ENCODE measurements around the gene SLC5A10. TPM values are rescaled to one million over a fixed set of nuclear protein-coding genes. Genes with fewer than 3 reads are reported as not detected.
"Not testable (repeated sequence)": the region's sequence is repeated elsewhere in the genome, so short reads cannot be mapped to it uniquely, and the experiment has no call there.

The SLC5A10 gene
- total RNA-seq, 1 experiment from 2014 or later, result 0.17 TPM

- Histone ChIP-seq H4K20me1 (ENCODE audit: insufficient read depth) (no peaks in the 10 kb centered on the region), H3K4me1 (replicated peaks; ENCODE audit: insufficient read depth) (no peaks in the 10 kb centered on the region), H3K36me3 (ENCODE audit: low read depth) (no peaks in the 10 kb centered on the region), H3K4me2 (no peak overlapping the region), H3K4me3 (no peak overlapping the region), H3K9me3 (ENCODE audit: insufficient read depth, low read depth) (no peaks in the 10 kb centered on the region), H3K27me3 (ENCODE audit: insufficient read depth, low read depth) (peaks cover 3% of the 10 kb centered on the region; the same call in 1 of the 2 replicates), H2AFZ (no peak overlapping the region), H3K9me2 (ENCODE audit: insufficient read depth) (no peaks in the 10 kb centered on the region), H3K27ac (no peak overlapping the region), H3K79me2 (ENCODE audit: low read depth) (no peaks in the 10 kb centered on the region), H3F3A (ENCODE audit: insufficient read depth, low read depth) (peaks cover 15% of the 10 kb centered on the region; the same call in 1 of the 2 replicates)
- BruUV-seq (replicated peaks), result no TSS peak
- ChIA-PET CTCF (no interaction called here), POLR2A (ENCODE audit: unreplicated experiment) (no interaction called here)
- DNase-seq, result no peak
- intact Hi-C loops (cut with micrococcal nuclease; ENCODE audit: unreplicated experiment), result no loop called here
- TF ChIP-seq, protein P1, sequence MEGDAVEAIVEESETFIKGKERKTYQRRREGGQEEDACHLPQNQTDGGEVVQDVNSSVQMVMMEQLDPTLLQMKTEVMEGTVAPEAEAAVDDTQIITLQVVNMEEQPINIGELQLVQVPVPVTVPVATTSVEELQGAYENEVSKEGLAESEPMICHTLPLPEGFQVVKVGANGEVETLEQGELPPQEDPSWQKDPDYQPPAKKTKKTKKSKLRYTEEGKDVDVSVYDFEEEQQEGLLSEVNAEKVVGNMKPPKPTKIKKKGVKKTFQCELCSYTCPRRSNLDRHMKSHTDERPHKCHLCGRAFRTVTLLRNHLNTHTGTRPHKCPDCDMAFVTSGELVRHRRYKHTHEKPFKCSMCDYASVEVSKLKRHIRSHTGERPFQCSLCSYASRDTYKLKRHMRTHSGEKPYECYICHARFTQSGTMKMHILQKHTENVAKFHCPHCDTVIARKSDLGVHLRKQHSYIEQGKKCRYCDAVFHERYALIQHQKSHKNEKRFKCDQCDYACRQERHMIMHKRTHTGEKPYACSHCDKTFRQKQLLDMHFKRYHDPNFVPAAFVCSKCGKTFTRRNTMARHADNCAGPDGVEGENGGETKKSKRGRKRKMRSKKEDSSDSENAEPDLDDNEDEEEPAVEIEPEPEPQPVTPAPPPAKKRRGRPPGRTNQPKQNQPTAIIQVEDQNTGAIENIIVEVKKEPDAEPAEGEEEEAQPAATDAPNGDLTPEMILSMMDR (conservative IDR thresholded peaks at IDR 0.05), result no peak
- TF ChIP-seq EZH2 (IDR thresholded peaks at IDR 0.05; ENCODE audit: low read depth), result no peak
Measured at GRCh38 chr17:19020016-19020415, 68.1 kb downstream of the SLC5A10 start.

DNA sequence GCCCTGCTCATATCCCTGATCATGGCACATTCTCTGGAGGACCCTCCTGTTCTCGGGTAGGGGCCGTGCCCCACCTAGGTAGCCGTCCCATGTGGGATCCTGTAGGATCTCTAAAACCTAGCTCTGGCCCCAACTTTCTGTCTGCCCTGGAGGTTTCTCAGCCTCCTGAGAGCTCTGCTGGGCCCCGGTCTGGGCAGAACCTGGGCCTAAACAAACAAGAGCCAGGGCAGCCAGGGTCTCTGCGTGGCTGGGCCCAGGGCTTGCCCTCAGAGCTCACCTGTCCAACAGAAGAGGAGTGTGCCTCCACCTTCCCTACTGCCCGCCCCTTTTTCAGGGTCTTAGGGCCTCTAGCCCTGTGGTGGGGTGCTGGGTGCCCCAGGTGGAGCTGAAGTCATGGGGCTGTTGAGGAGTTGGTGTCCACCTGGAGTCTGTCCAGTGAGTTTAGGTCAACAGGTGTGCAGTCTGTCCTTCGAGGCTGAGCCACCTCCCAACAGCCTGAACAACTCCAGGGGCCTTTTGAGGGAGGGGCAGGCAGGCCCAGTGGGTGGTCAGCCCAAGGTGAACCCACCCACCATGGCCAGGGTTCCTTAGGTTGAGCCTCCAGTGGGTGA, 69.2 kb downstream of the SLC5A10 start:
- H2AFZ ChIP-seq; POLR2A ChIA-PET (ENCODE audit: unreplicated experiment); DNase-seq; H3K79me2 ChIP-seq (ENCODE audit: low read depth); H3K36me3 ChIP-seq (ENCODE audit: low read depth); intact Hi-C loops (cut with micrococcal nuclease; ENCODE audit: unreplicated experiment); H3K9me2 ChIP-seq (ENCODE audit: insufficient read depth); H3K4me2 ChIP-seq; H3K27ac ChIP-seq; H3K27me3 ChIP-seq (ENCODE audit: insufficient read depth, low read depth); BruUV-seq (replicated peaks); H3K4me1 ChIP-seq (replicated peaks; ENCODE audit: insufficient read depth); CTCF ChIA-PET; H3K4me3 ChIP-seq; H3K9me3 ChIP-seq (ENCODE audit: insufficient read depth, low read depth); H4K20me1 ChIP-seq (ENCODE audit: insufficient read depth): not testable (repeated sequence)
- peaks cover 15% of the 10 kb centered on the region; the same call in 1 of the 2 replicates for H3F3A ChIP-seq (ENCODE audit: insufficient read depth, low read depth)

GRCh38 chr17:19021622-19022083, 69.7 kb downstream of the SLC5A10 start:
- Histone ChIP-seq H3K27me3 (ENCODE audit: insufficient read depth, low read depth) (peaks cover 3% of the 10 kb centered on the region; the same call in 1 of the 2 replicates), H3K9me3 (ENCODE audit: insufficient read depth, low read depth) (no peaks in the 10 kb centered on the region), H3K4me3 (no peak overlapping the region), H3K4me2 (no peak overlapping the region), H3K9me2 (ENCODE audit: insufficient read depth) (no peaks in the 10 kb centered on the region), H3K27ac (no peak overlapping the region), H2AFZ (no peak overlapping the region), H3F3A (ENCODE audit: insufficient read depth, low read depth) (peaks cover 15% of the 10 kb centered on the region; the same call in 1 of the 2 replicates), H3K79me2 (ENCODE audit: low read depth) (no peaks in the 10 kb centered on the region), H3K36me3 (ENCODE audit: low read depth) (no peaks in the 10 kb centered on the region), H3K4me1 (replicated peaks; ENCODE audit: insufficient read depth) (no peaks in the 10 kb centered on the region), H4K20me1 (ENCODE audit: insufficient read depth) (no peaks in the 10 kb centered on the region)
- BruUV-seq (replicated peaks), result no TSS peak
- TF ChIP-seq, protein P1 (conservative IDR thresholded peaks at IDR 0.05), result no peak
- no peak for TF ChIP-seq EZH2 (IDR thresholded peaks at IDR 0.05; ENCODE audit: low read depth)
- CTCF ChIA-PET, result no interaction called here
- intact Hi-C loops (cut with micrococcal nuclease; ENCODE audit: unreplicated experiment), result no loop called here
- DNase-seq, result no peak
- POLR2A ChIA-PET (ENCODE audit: unreplicated experiment), result no interaction called here

- Histone ChIP-seq H3K4me3 (no peak overlapping the region), H3K9me3 (ENCODE audit: insufficient read depth, low read depth) (no peaks in the 10 kb centered on the region), H3K4me2 (no peak overlapping the region), H3K4me1 (replicated peaks; ENCODE audit: insufficient read depth) (no peaks in the 10 kb centered on the region), H3K9me2 (ENCODE audit: insufficient read depth) (no peaks in the 10 kb centered on the region), H4K20me1 (ENCODE audit: insufficient read depth) (no peaks in the 10 kb centered on the region), H3K27me3 (ENCODE audit: insufficient read depth, low read depth) (peaks cover 3% of the 10 kb centered on the region; the same call in 1 of the 2 replicates), H3K27ac (no peak overlapping the region), H3K36me3 (ENCODE audit: low read depth) (no peaks in the 10 kb centered on the region), H3F3A (ENCODE audit: insufficient read depth, low read depth) (peaks cover 15% of the 10 kb centered on the region; the same call in 1 of the 2 replicates), H2AFZ (no peak overlapping the region), H3K79me2 (ENCODE audit: low read depth) (no peaks in the 10 kb centered on the region)
- TF ChIP-seq, protein P1 (conservative IDR thresholded peaks at IDR 0.05), result no peak
- TF ChIP-seq EZH2 (IDR thresholded peaks at IDR 0.05; ENCODE audit: low read depth), result no peak
- no TSS peak for BruUV-seq (replicated peaks)
- no peak for DNase-seq
- CTCF ChIA-PET, result no interaction called here
- intact Hi-C loops (cut with micrococcal nuclease; ENCODE audit: unreplicated experiment), result no loop called here
- POLR2A ChIA-PET (ENCODE audit: unreplicated experiment), result no interaction called here
Measured at GRCh38 chr17:19022128-19022527, 70.2 kb downstream of the SLC5A10 start.
